GM18508 (cell line): Measurements from ENCODE around the gene SET.

Source experiments
- ATAC-seq: cut with Tn5 transposase; IDR thresholded peaks from one replicate; pipeline ENCODE4 v1.9.1; 2021; ENCODE audit warnings: moderate number of reproducible peaks; ENCODE audit not compliant: insufficient read depth, unreplicated experiment

SET gene

GRCh38 chr9:128724744-128725211, 35.8 kb downstream of the SET start:
- no peak for ATAC-seq

GRCh38 chr9:128727640-128728248, 38.7 kb downstream of the SET start:
- ATAC-seq = no peak

- ATAC-seq = no peak
Measured at GRCh38 chr9:128728298-128728697, 39.3 kb downstream of the SET start.

- ATAC-seq = no peak
Measured at GRCh38 chr9:128729302-128729701, 40.3 kb downstream of the SET start.

- no peak for ATAC-seq
Measured at GRCh38 chr9:128729766-128730517, 40.9 kb downstream of the SET start.

GRCh38 chr9:128731093-128731492, 42.1 kb downstream of the SET start:
- ATAC-seq = no peak

GRCh38 chr9:128731691-128732090, 42.7 kb downstream of the SET start:
- no peak for ATAC-seq

GRCh38 chr9:128732576-128732975, 43.6 kb downstream of the SET start:
- ATAC-seq = no peak

GRCh38 chr9:128733256-128733655, 44.2 kb downstream of the SET start:
- no peak for ATAC-seq

GRCh38 chr9:128735373-128735772, 46.4 kb downstream of the SET start:
- no peak for ATAC-seq

- ATAC-seq = no peak
Measured at GRCh38 chr9:128742401-128742800, 53.4 kb downstream of the SET start.

GRCh38 chr9:128743421-128743820, 54.4 kb downstream of the SET start:
- no peak for ATAC-seq
